Measurements from ENCODE around the gene SPATA32. TPM values are rescaled to one million over a fixed set of nuclear protein-coding genes. Genes with fewer than 3 reads are reported as not detected.

The SPATA32 gene
- total RNA-seq, 1 experiment from 2014 or later: 0.15 TPM

DNA sequence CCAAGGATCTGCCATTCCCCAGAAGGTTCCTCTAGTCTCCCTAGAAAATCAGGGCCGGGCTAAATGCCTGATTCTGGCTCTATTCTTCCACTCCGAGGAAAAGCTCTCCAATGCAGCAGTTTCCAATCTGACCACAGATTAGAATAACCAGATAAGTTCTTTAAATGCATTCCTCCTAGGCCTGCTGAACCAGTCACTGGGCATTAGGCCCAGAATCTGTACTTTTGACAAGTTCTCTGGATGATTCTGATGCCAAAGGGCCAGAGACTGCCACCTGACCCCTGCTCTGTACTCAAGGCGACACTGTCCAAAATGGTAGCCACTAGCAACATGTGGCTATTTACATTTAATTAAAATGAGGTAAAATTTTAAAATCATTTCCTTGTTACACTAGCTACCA, 32.6 kb upstream of the SPATA32 start:
- H3K27ac ChIP-seq (ENCODE audit: low read depth, low read length): peak overlapping the region; percentile 16; the same call in 1 of the 2 replicates
- RAD21 ChIA-PET (ENCODE audit: low non-redundant PET in 1 of 2, low total read pairs in 2 of 2, uncharacterized antibody in 2 of 2, unreplicated experiment in 2 of 2): no interaction called here
- peak overlapping the region; percentile 73 for H3K4me2 ChIP-seq (ENCODE audit: low read length)
- no peaks in the 10 kb centered on the region for H3K27me3 ChIP-seq (ENCODE audit: insufficient read depth, low read length)
- POLR2A ChIA-PET: interaction anchor here (0.9 to 1.4 kb wide), 2 partner anchors 17 to 23 kb away, joined by 3 to 4 read pairs; partner anchors contain the start of gene MAP3K14
- H3K4me1 ChIP-seq (ENCODE audit: control insufficient read depth in 1 of 2, insufficient read depth in 2 of 2, low read length in 2 of 2): peaks cover 37 to 71% of the 10 kb centered on the region in 2 experiments
- intact Hi-C loops (cut with micrococcal nuclease): no loop called here
- no peak overlapping the region for H2AFZ ChIP-seq (ENCODE audit: low read depth, low read length, poor library complexity, severe bottlenecking)
- 0 out of 4 replicates have a peak overlapping the region, but pooled peaks of 1 of the 2 experiments have one; percentile 9 for H3K4me3 ChIP-seq (replicated peaks in 1 of 2; ENCODE audit: low read depth in 1 of 2, low read length in 2 of 2)
- TF ChIP-seq EZH2phosphoT487 (IDR thresholded peaks at IDR 0.05; ENCODE audit: borderline replicate concordance) (no peak), FOSL1 (IDR thresholded peaks at IDR 0.05; ENCODE audit: low read depth) (no peak), ZFX (IDR thresholded peaks at IDR 0.05) (no peak), CBX3 (IDR thresholded peaks at IDR 0.05; ENCODE audit: low read depth) (no peak), CEBPB (IDR thresholded peaks at IDR 0.05; ENCODE audit: low read depth) (no peak), EZH2 (IDR thresholded peaks at IDR 0.05) (no peak), TCF7L2 (IDR thresholded peaks at IDR 0.05; ENCODE audit: borderline replicate concordance, extremely low read depth, insufficient read depth, insufficient read length) (no peak), POLR2AphosphoS5 (IDR thresholded peaks at IDR 0.05; ENCODE audit: low read depth, low read length) (no peak), YY1 (IDR thresholded peaks at IDR 0.05; ENCODE audit: extremely low read depth, insufficient replicate concordance, low read depth, low read length) (no peak), EGR1 (IDR thresholded peaks at IDR 0.05; ENCODE audit: low read depth) (no peak), POLR2A (IDR thresholded peaks at IDR 0.05; ENCODE audit: borderline replicate concordance, extremely low read depth, insufficient read depth, insufficient read length) (no peak)
- TF ChIP-seq, protein P1, sequence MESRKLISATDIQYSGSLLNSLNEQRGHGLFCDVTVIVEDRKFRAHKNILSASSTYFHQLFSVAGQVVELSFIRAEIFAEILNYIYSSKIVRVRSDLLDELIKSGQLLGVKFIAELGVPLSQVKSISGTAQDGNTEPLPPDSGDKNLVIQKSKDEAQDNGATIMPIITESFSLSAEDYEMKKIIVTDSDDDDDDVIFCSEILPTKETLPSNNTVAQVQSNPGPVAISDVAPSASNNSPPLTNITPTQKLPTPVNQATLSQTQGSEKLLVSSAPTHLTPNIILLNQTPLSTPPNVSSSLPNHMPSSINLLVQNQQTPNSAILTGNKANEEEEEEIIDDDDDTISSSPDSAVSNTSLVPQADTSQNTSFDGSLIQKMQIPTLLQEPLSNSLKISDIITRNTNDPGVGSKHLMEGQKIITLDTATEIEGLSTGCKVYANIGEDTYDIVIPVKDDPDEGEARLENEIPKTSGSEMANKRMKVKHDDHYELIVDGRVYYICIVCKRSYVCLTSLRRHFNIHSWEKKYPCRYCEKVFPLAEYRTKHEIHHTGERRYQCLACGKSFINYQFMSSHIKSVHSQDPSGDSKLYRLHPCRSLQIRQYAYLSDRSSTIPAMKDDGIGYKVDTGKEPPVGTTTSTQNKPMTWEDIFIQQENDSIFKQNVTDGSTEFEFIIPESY (IDR thresholded peaks at IDR 0.05; ENCODE audit: extremely low read depth, insufficient replicate concordance, low read length): no peak
- TF ChIP-seq, protein P2, sequence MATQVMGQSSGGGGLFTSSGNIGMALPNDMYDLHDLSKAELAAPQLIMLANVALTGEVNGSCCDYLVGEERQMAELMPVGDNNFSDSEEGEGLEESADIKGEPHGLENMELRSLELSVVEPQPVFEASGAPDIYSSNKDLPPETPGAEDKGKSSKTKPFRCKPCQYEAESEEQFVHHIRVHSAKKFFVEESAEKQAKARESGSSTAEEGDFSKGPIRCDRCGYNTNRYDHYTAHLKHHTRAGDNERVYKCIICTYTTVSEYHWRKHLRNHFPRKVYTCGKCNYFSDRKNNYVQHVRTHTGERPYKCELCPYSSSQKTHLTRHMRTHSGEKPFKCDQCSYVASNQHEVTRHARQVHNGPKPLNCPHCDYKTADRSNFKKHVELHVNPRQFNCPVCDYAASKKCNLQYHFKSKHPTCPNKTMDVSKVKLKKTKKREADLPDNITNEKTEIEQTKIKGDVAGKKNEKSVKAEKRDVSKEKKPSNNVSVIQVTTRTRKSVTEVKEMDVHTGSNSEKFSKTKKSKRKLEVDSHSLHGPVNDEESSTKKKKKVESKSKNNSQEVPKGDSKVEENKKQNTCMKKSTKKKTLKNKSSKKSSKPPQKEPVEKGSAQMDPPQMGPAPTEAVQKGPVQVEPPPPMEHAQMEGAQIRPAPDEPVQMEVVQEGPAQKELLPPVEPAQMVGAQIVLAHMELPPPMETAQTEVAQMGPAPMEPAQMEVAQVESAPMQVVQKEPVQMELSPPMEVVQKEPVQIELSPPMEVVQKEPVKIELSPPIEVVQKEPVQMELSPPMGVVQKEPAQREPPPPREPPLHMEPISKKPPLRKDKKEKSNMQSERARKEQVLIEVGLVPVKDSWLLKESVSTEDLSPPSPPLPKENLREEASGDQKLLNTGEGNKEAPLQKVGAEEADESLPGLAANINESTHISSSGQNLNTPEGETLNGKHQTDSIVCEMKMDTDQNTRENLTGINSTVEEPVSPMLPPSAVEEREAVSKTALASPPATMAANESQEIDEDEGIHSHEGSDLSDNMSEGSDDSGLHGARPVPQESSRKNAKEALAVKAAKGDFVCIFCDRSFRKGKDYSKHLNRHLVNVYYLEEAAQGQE (IDR thresholded peaks at IDR 0.05; ENCODE audit: low read depth): no peak
- TF ChIP-seq, protein P3, sequence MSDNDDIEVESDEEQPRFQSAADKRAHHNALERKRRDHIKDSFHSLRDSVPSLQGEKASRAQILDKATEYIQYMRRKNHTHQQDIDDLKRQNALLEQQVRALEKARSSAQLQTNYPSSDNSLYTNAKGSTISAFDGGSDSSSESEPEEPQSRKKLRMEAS (IDR thresholded peaks at IDR 0.05): no peak
- TF ChIP-seq, protein P4, sequence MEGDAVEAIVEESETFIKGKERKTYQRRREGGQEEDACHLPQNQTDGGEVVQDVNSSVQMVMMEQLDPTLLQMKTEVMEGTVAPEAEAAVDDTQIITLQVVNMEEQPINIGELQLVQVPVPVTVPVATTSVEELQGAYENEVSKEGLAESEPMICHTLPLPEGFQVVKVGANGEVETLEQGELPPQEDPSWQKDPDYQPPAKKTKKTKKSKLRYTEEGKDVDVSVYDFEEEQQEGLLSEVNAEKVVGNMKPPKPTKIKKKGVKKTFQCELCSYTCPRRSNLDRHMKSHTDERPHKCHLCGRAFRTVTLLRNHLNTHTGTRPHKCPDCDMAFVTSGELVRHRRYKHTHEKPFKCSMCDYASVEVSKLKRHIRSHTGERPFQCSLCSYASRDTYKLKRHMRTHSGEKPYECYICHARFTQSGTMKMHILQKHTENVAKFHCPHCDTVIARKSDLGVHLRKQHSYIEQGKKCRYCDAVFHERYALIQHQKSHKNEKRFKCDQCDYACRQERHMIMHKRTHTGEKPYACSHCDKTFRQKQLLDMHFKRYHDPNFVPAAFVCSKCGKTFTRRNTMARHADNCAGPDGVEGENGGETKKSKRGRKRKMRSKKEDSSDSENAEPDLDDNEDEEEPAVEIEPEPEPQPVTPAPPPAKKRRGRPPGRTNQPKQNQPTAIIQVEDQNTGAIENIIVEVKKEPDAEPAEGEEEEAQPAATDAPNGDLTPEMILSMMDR (IDR thresholded peaks at IDR 0.05 in 2 of 3, conservative IDR thresholded peaks at IDR 0.05 in 1 of 3; ENCODE audit: borderline replicate concordance in 1 of 3, insufficient read depth in 1 of 3, low read depth in 2 of 3, low read length in 2 of 3): no peak
- TF ChIP-seq, protein P5, sequence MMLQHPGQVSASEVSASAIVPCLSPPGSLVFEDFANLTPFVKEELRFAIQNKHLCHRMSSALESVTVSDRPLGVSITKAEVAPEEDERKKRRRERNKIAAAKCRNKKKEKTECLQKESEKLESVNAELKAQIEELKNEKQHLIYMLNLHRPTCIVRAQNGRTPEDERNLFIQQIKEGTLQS (IDR thresholded peaks at IDR 0.05): no peak
- DNase-seq (ENCODE audit: low read depth, low spot score): no peak
- peaks cover 98% of the 10 kb centered on the region for H3K79me2 ChIP-seq (ENCODE audit: insufficient read depth, low read length)
- H3K9me2 ChIP-seq (ENCODE audit: insufficient read depth): no peaks in the 10 kb centered on the region
- no peak for ATAC-seq
- peak overlapping the region; percentile 44; the same call in 1 of the 2 replicates for H3K9ac ChIP-seq (ENCODE audit: low read length)
- peaks cover 20% of the 10 kb centered on the region; the same call in 1 of the 2 replicates for H4K20me1 ChIP-seq (ENCODE audit: insufficient read depth)
- CTCF ChIA-PET: interaction anchor here (0.8 to 1.6 kb wide), 3 partner anchors 18 to 558 kb away, joined by 3 to 10 read pairs (median 3); no protein-coding TSS in a partner anchor
- H3K36me3 ChIP-seq (ENCODE audit: control insufficient read depth in 1 of 2, insufficient read depth in 2 of 2, low read length in 2 of 2): peaks cover 5 to 31% of the 10 kb centered on the region in 2 experiments; a peak in 1 of 4 replicates
- no TSS peak for BruUV-seq (replicated peaks)
- H3K9me3 ChIP-seq (ENCODE audit: control insufficient read depth in 1 of 2, insufficient read depth in 1 of 2, low read depth in 1 of 2, low read length in 2 of 2): no peaks in the 10 kb centered on the region

Data from HCT116 (cell line).